ENCODE results near the gene PADI2. TPM values are rescaled to one million over a fixed set of nuclear protein-coding genes. Genes with fewer than 3 reads are reported as not detected.

Gene PADI2
- total and polyA plus RNA-seq, 3 donors from 2014 or later, result 0.99 to 3.2 (median 1.1) TPM

GRCh38 chr1:17045634-17046333 is 73.5 kb downstream of the PADI2 start:
- WGBS, 2 donors, result 24 to 42% methylated on average over 9 of the region's 9 CpGs
- Histone ChIP-seq H3K9me3 (no peaks in the 10 kb centered on the region), H3K27me3 (no peaks in the 10 kb centered on the region), H3K4me1 (peaks cover 8% of the 10 kb centered on the region), H3K27ac (peak overlapping the region in 1 of 2 donors; percentile 7), H3K36me3 (ENCODE audit: low read depth, missing control alignments) (no peaks in the 10 kb centered on the region), H3K4me3 (no peak overlapping the region)
- intact Hi-C loops (cut with DNase I; ENCODE audit: low total_unique reads), result no loop called here
- peak; percentile 52 for DNase-seq
- TF ChIP-seq CTCF (IDR thresholded peaks at IDR 0.05) (peak; percentile 66 to 89 (median 69)), POLR2A (IDR thresholded peaks at IDR 0.05) (no peak)

- H3K4me1 ChIP-seq, result peaks cover 8% of the 10 kb centered on the region
- WGBS, 2 donors, result 33 to 53% methylated on average over 5 of the region's 5 CpGs
- no peak for DNase-seq
- TF ChIP-seq POLR2A (IDR thresholded peaks at IDR 0.05) (no peak), CTCF (IDR thresholded peaks at IDR 0.05) (no peak)
- no peak overlapping the region for H3K27ac ChIP-seq
- H3K4me3 ChIP-seq, result no peak overlapping the region
- H3K36me3 ChIP-seq (ENCODE audit: low read depth, missing control alignments), result no peaks in the 10 kb centered on the region
- H3K27me3 ChIP-seq, result no peaks in the 10 kb centered on the region
- intact Hi-C loops (cut with DNase I; ENCODE audit: low total_unique reads), result no loop called here
- H3K9me3 ChIP-seq, result no peaks in the 10 kb centered on the region
These were observed 74.1 kb downstream of the PADI2 start for GRCh38 chr1:17045150-17045549.

- WGBS, 2 donors, result 71 to 91% methylated on average over 5 of the region's 5 CpGs
- peaks cover 8% of the 10 kb centered on the region for H3K4me1 ChIP-seq
- no peaks in the 10 kb centered on the region for H3K9me3 ChIP-seq
- no peak overlapping the region for H3K4me3 ChIP-seq
- no peak for TF ChIP-seq POLR2A (IDR thresholded peaks at IDR 0.05)
- no peak overlapping the region for H3K27ac ChIP-seq
- DNase-seq, result no peak
- no peaks in the 10 kb centered on the region for H3K36me3 ChIP-seq (ENCODE audit: low read depth, missing control alignments)
- no peaks in the 10 kb centered on the region for H3K27me3 ChIP-seq
- intact Hi-C loops (cut with DNase I; ENCODE audit: low total_unique reads), result no loop called here
These were observed 75.6 kb downstream of the PADI2 start for GRCh38 chr1:17043676-17044075.

- DNase-seq, result no peak
- Histone ChIP-seq H3K27me3 (no peaks in the 10 kb centered on the region), H3K27ac (no peak overlapping the region), H3K9me3 (no peaks in the 10 kb centered on the region), H3K4me3 (no peak overlapping the region), H3K36me3 (ENCODE audit: low read depth, missing control alignments) (no peaks in the 10 kb centered on the region), H3K4me1 (no peaks in the 10 kb centered on the region)
- intact Hi-C loops (cut with DNase I; ENCODE audit: low total_unique reads), result no loop called here
- no peak for TF ChIP-seq POLR2A (IDR thresholded peaks at IDR 0.05)
- 79 to 95% methylated on average over 1 of the region's 1 CpG for WGBS, 2 donors
These were observed 79.1 kb downstream of the PADI2 start for GRCh38 chr1:17040135-17040534.

- H3K9me3 ChIP-seq, result no peaks in the 10 kb centered on the region
- no peaks in the 10 kb centered on the region for H3K4me1 ChIP-seq
- no peaks in the 10 kb centered on the region for H3K27me3 ChIP-seq
- H3K36me3 ChIP-seq (ENCODE audit: low read depth, missing control alignments), result no peaks in the 10 kb centered on the region
- WGBS, 2 donors, result 96 to 97% methylated on average over 2 of the region's 2 CpGs
- intact Hi-C loops (cut with DNase I; ENCODE audit: low total_unique reads), result no loop called here
- TF ChIP-seq CTCF (IDR thresholded peaks at IDR 0.05) (no peak), POLR2A (IDR thresholded peaks at IDR 0.05) (no peak)
- H3K4me3 ChIP-seq, result no peak overlapping the region
- H3K27ac ChIP-seq, result no peak overlapping the region
- DNase-seq, result no peak
These were observed 79.7 kb downstream of the PADI2 start for GRCh38 chr1:17039522-17039921.

- intact Hi-C loops (cut with DNase I; ENCODE audit: low total_unique reads), result no loop called here
- no peak overlapping the region for H3K27ac ChIP-seq
- no peaks in the 10 kb centered on the region for H3K4me1 ChIP-seq
- H3K36me3 ChIP-seq (ENCODE audit: low read depth, missing control alignments), result no peaks in the 10 kb centered on the region
- TF ChIP-seq CTCF (IDR thresholded peaks at IDR 0.05) (no peak), POLR2A (IDR thresholded peaks at IDR 0.05) (no peak)
- no peaks in the 10 kb centered on the region for H3K9me3 ChIP-seq
- H3K27me3 ChIP-seq, result no peaks in the 10 kb centered on the region
- no peak overlapping the region for H3K4me3 ChIP-seq
- no peak for DNase-seq
- WGBS, 2 donors, result 91 to 94% methylated on average over 4 of the region's 4 CpGs
These were observed 85.8 kb downstream of the PADI2 start for GRCh38 chr1:17033481-17033880.
